Fibroblast of pulmonary artery (primary cell): ENCODE measurements around the gene GPR85.

Source experiments
- DNase-seq: peaks from one replicate; pipeline ENCODE4 v3.0.0-alpha.2; 2010; ENCODE audit warnings: low read depth
- H3K4me3 ChIP-seq: replicated peaks from 2 replicates; pipeline ENCODE4 v1.5.1; 2011; ENCODE audit warnings: low read depth, mild to moderate bottlenecking, control low read depth, low read length, moderate library complexity
- CTCF ChIP-seq: IDR thresholded peaks from 2 replicates; pipeline ENCODE4 v1.5.1; 2011; ENCODE audit warnings: mild to moderate bottlenecking, control low read depth, low read length, inconsistent platforms; ENCODE audit errors: missing control alignments

Gene GPR85

GRCh38 chr7:113083816-113084495 lies 2.7 kb downstream of the GPR85 start:
- no peak for DNase-seq
- no peak overlapping the region for H3K4me3 ChIP-seq

GRCh38 chr7:113083132-113083815 lies 3.4 kb downstream of the GPR85 start:
- H3K4me3 ChIP-seq = no peak overlapping the region
- no peak for TF ChIP-seq CTCF
- no peak for DNase-seq

More at GRCh38 chr7:113083816-113084495, 2.7 kb downstream of the GPR85 start:
- no peak for TF ChIP-seq CTCF

- TF ChIP-seq CTCF = no peak
- no peak for DNase-seq
- no peak overlapping the region for H3K4me3 ChIP-seq
These were observed 8.3 kb downstream of the GPR85 start for GRCh38 chr7:113078331-113078730.

- no peak overlapping the region for H3K4me3 ChIP-seq
- no peak for TF ChIP-seq CTCF
- no peak for DNase-seq
These were observed 9.9 kb downstream of the GPR85 start for GRCh38 chr7:113076703-113077102.

- H3K4me3 ChIP-seq = no peak overlapping the region
- TF ChIP-seq CTCF = no peak
- DNase-seq = peak; percentile 8
These were observed 15.2 kb downstream of the GPR85 start for GRCh38 chr7:113071465-113071864.

GRCh38 chr7:113062499-113062898 lies 24.1 kb downstream of the GPR85 start:
- no peak for TF ChIP-seq CTCF

More at GRCh38 chr7:113062499-113062898, 24.1 kb downstream of the GPR85 start:
- no peak overlapping the region for H3K4me3 ChIP-seq
- DNase-seq = no peak
